Ascending aorta (tissue), 2 donors: ENCODE measurements around the gene DPM3. TPM values are rescaled to one million over a fixed set of nuclear protein-coding genes. Genes with fewer than 3 reads are reported as not detected.

ENCODE experiments used
- DNase-seq, 2 donors: peaks; one replicate each; pipeline ENCODE4 v3.0.0-alpha.2; 2019; ENCODE audit warnings: low spot score in 2 of 2
- H3K27ac ChIP-seq, 2 donors: fragments of 200-600 bp; sonication (generic); one replicate each; pipeline ENCODE4 v1.5.1; 2016 to 2017; ENCODE audit warnings: mild to moderate bottlenecking in 1 of 2
- H3K27me3 ChIP-seq: fragments of 200-600 bp; sonication (generic); one replicate; pipeline ENCODE4 v1.5.1; 2017
- H3K36me3 ChIP-seq, 2 donors: fragments of 200-600 bp; sonication (generic); one replicate each; pipeline ENCODE4 v1.5.1; 2016
- H3K4me1 ChIP-seq, 2 donors: fragments of 200-600 bp; sonication (generic); one replicate each; pipeline ENCODE4 v1.5.1; 2016 to 2017; ENCODE audit warnings: mild to moderate bottlenecking in 1 of 2
- H3K4me3 ChIP-seq, 2 donors: fragments of 200-600 bp; sonication (generic); one replicate each; pipeline ENCODE4 v1.5.1; 2016 to 2017; ENCODE audit warnings: mild to moderate bottlenecking in 1 of 2
- H3K9me3 ChIP-seq, 2 donors: fragments of 200-600 bp; sonication (generic); one replicate each; pipeline ENCODE4 v1.5.1; 2016
- intact Hi-C: fragments of 100-400 bp; cut with DNase I; formaldehyde crosslinking; loops from one replicate; pipeline ENCODE4 v1.15.1; 2023
- total RNA-seq: library from RNA; depleted of rRNA; stranded (reverse); fragments of >200 nt; gene quantifications from one replicate; pipeline ENCODE4 v1.1.0, GENCODE V29; 2016
- TF ChIP-seq, protein P1 (sequence below), 3 experiments: fragments of 200-600 bp in 2 of 3; fragments of 450-650 bp in 1 of 3; sonication (generic) in 2 of 3; IDR thresholded peaks; one replicate each; pipeline ENCODE4 v1.5.1; 2016 to 2019; ENCODE audit warnings: antibody characterized with exemption in 3 of 3, mild to moderate bottlenecking in 1 of 3, moderate library complexity in 1 of 3

Gene DPM3
- total RNA-seq, 1 donor from 2014 or later: 78.2 TPM

GRCh38 chr1:155103325-155103724 lies 37.0 kb downstream of the DPM3 start:
- intact Hi-C loops: no loop called here
- H3K27me3 ChIP-seq: no peaks in the 10 kb centered on the region
- H3K4me1 ChIP-seq: no peaks in the 10 kb centered on the region
- no peaks in the 10 kb centered on the region for H3K36me3 ChIP-seq
- no peak overlapping the region for H3K27ac ChIP-seq
- H3K4me3 ChIP-seq: no peak overlapping the region
- DNase-seq: no peak
- no peaks in the 10 kb centered on the region for H3K9me3 ChIP-seq
- TF ChIP-seq, protein P1, sequence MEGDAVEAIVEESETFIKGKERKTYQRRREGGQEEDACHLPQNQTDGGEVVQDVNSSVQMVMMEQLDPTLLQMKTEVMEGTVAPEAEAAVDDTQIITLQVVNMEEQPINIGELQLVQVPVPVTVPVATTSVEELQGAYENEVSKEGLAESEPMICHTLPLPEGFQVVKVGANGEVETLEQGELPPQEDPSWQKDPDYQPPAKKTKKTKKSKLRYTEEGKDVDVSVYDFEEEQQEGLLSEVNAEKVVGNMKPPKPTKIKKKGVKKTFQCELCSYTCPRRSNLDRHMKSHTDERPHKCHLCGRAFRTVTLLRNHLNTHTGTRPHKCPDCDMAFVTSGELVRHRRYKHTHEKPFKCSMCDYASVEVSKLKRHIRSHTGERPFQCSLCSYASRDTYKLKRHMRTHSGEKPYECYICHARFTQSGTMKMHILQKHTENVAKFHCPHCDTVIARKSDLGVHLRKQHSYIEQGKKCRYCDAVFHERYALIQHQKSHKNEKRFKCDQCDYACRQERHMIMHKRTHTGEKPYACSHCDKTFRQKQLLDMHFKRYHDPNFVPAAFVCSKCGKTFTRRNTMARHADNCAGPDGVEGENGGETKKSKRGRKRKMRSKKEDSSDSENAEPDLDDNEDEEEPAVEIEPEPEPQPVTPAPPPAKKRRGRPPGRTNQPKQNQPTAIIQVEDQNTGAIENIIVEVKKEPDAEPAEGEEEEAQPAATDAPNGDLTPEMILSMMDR (IDR thresholded peaks at IDR 0.05): no peak

GRCh38 chr1:155099331-155099730 lies 41.0 kb downstream of the DPM3 start:
- Histone ChIP-seq H3K27me3 (no peaks in the 10 kb centered on the region), H3K36me3 (no peaks in the 10 kb centered on the region), H3K27ac (no peak overlapping the region), H3K4me3 (no peak overlapping the region), H3K9me3 (no peaks in the 10 kb centered on the region), H3K4me1 (peaks cover 0 to 3% of the 10 kb centered on the region in 2 donors)
- TF ChIP-seq, protein P1 (IDR thresholded peaks at IDR 0.05): no peak
- DNase-seq: no peak
- intact Hi-C loops: no loop called here

GRCh38 chr1:155094622-155094948 lies 45.7 kb downstream of the DPM3 start:
- no peaks in the 10 kb centered on the region for H3K27me3 ChIP-seq
- intact Hi-C loops: no loop called here
- no peaks in the 10 kb centered on the region for H3K36me3 ChIP-seq
- no peak overlapping the region for H3K4me3 ChIP-seq
- H3K4me1 ChIP-seq: peaks cover 0 to 6% of the 10 kb centered on the region in 2 donors
- TF ChIP-seq, protein P1 (IDR thresholded peaks at IDR 0.05): no peak
- peak overlapping the region; percentile 35 to 51 for H3K27ac ChIP-seq
- no peak for DNase-seq
- H3K9me3 ChIP-seq: no peaks in the 10 kb centered on the region

GRCh38 chr1:155093911-155094621 lies 46.3 kb downstream of the DPM3 start:
- no peak for DNase-seq
- H3K4me3 ChIP-seq: peak overlapping the region in 1 of 2 donors; percentile 19
- TF ChIP-seq, protein P1 (IDR thresholded peaks at IDR 0.05): peak in 2 of 3 experiments; percentile 32 to 53
- H3K36me3 ChIP-seq: no peaks in the 10 kb centered on the region
- H3K27ac ChIP-seq: peak overlapping the region; percentile 35 to 51
- intact Hi-C loops: no loop called here
- H3K27me3 ChIP-seq: no peaks in the 10 kb centered on the region
- H3K4me1 ChIP-seq: peaks cover 0 to 6% of the 10 kb centered on the region in 2 donors
- no peaks in the 10 kb centered on the region for H3K9me3 ChIP-seq

GRCh38 chr1:155092641-155093040 lies 47.7 kb downstream of the DPM3 start:
- peaks cover 0 to 6% of the 10 kb centered on the region in 2 donors for H3K4me1 ChIP-seq
- TF ChIP-seq, protein P1 (IDR thresholded peaks at IDR 0.05): no peak
- no peak overlapping the region for H3K4me3 ChIP-seq
- no peaks in the 10 kb centered on the region for H3K36me3 ChIP-seq
- DNase-seq: no peak
- no peaks in the 10 kb centered on the region for H3K27me3 ChIP-seq
- no peak overlapping the region for H3K27ac ChIP-seq
- H3K9me3 ChIP-seq: no peaks in the 10 kb centered on the region
- intact Hi-C loops: no loop called here
